Measurements from ENCODE around the gene GRHL1. TPM values are rescaled to one million over a fixed set of nuclear protein-coding genes. Genes with fewer than 3 reads are reported as not detected.

The GRHL1 gene
- total and polyA plus RNA-seq, 9 of the 15 experiments (the other 6 are each of a cell fraction or from before 2014, with no cell fraction given) = 1.7 to 6.1 (median 4.7) TPM

GRCh38 chr2:9914384-9915065 lies 37.0 kb upstream of the GRHL1 start (continued):
- TF ChIP-seq GTF2A2 (tag; IDR thresholded peaks at IDR 0.05) (no peak), GTF2B (IDR thresholded peaks at IDR 0.05; ENCODE audit: extremely low read depth, insufficient read length) (no peak), ZNF589 (CRISPR knock-in tag; IDR thresholded peaks at IDR 0.05; ENCODE audit: low read depth) (0 out of 2 replicates have a peak, but pooled peaks have one; percentile 21), NELFE (IDR thresholded peaks at IDR 0.05; ENCODE audit: insufficient read depth, insufficient read length) (no peak), GTF2E2 (tag; IDR thresholded peaks at IDR 0.05) (no peak), MAX (CRISPR knock-in tag; IDR thresholded peaks at IDR 0.05) (peak; percentile 96), ZNF318 (IDR thresholded peaks at IDR 0.05; ENCODE audit: borderline replicate concordance in 1 of 2, low read depth in 1 of 2) (no peak), ZNF785 (CRISPR knock-in tag; IDR thresholded peaks at IDR 0.05) (no peak), ZNF407 (IDR thresholded peaks at IDR 0.05; ENCODE audit: low read depth) (no peak)

Measured in K562 (cell line).